Thoracic aorta (tissue), 2 donors: ENCODE results near the gene RIF1. TPM values are rescaled to one million over a fixed set of nuclear protein-coding genes. Genes with fewer than 3 reads are reported as not detected.
A peak's percentile ranks its signal among the peaks of the same experiment; 100 is the strongest.

Source experiments
- ATAC-seq: fragments of 150-250 bp; one replicate; pipeline ENCODE4 v1.8.0; 2017; ENCODE audit warnings: low read depth; ENCODE audit not compliant: insufficient number of reproducible peaks, low FRiP score
- DNase-seq: peaks from one replicate; pipeline ENCODE4 v3.0.0-alpha.2; 2020; ENCODE audit warnings: low spot score
- H3K27ac ChIP-seq, 2 donors: fragments of 200-600 bp; sonication (generic); 1 replicate in 1 of 2; 2 replicates in 1 of 2; pipeline ENCODE4 v1.5.1; 2016; ENCODE audit warnings: mild to moderate bottlenecking in 2 of 2, moderate library complexity in 2 of 2
- H3K27me3 ChIP-seq: fragments of 200-600 bp; sonication (generic); replicated peaks from 2 replicates; pipeline ENCODE4 v1.6.0; 2016; ENCODE audit warnings: mild to moderate bottlenecking; ENCODE audit not compliant: insufficient read depth
- H3K36me3 ChIP-seq: fragments of 200-600 bp; sonication (generic); one replicate; pipeline ENCODE4 v1.5.1; 2016
- H3K4me1 ChIP-seq, 2 donors: fragments of 200-600 bp; sonication (generic); 1 replicate in 1 of 2; 2 replicates in 1 of 2; pipeline versions ENCODE4 v1.5.1 to v1.6.0; 2016; ENCODE audit warnings: low read depth in 2 of 2, mild to moderate bottlenecking in 1 of 2; ENCODE audit not compliant: control insufficient read depth in 1 of 2
- H3K4me3 ChIP-seq: fragments of 200-600 bp; sonication (generic); 2 replicates; pipeline ENCODE4 v1.5.1; 2016; ENCODE audit warnings: mild to moderate bottlenecking
- H3K9me3 ChIP-seq: fragments of 200-600 bp; sonication (generic); 2 replicates; pipeline ENCODE4 v1.5.1; 2016
- CTCF ChIP-seq: fragments of 200-600 bp; sonication (generic); IDR thresholded peaks from one replicate; pipeline ENCODE4 v1.5.1; 2019; ENCODE audit warnings: antibody characterized with exemption
- total RNA-seq, 2 donors: library from RNA; depleted of rRNA; stranded (reverse); fragments of >200 nt; gene quantifications; one replicate each; pipeline versions ENCODE4 v1.1.0 to v1.2.3, GENCODE V29; 2016

RIF1 gene
- total RNA-seq = 10 to 100 TPM; 45.4 to 48.2 TPM

GRCh38 chr2:151409601-151410484 is at the start of gene RIF1:
RIF1 (plus strand) TSS chr2:151409902; CDS start chr2:151410424, 522 bp downstream.
- DNase-seq (peak; percentile 70), ATAC-seq (peak; percentile 93)
- peak; percentile 65 for TF ChIP-seq CTCF
- Histone ChIP-seq H3K4me3 (peak within 1 kb of the TSS; percentile 97), H3K27ac (peak within 1 kb of the TSS; percentile 76 to 85), H3K36me3 (peaks cover 3% of the 10 kb centered on the region), H3K4me1 (peaks cover 2 to 11% of the 10 kb centered on the region in 2 donors), H3K27me3 (no peaks in the 10 kb centered on the region), H3K9me3 (no peaks in the 10 kb centered on the region)

- Histone ChIP-seq H3K9me3 (no peaks in the 10 kb centered on the region), H3K27ac (no peak overlapping the region), H3K4me1 (no peaks in the 10 kb centered on the region), H3K27me3 (no peaks in the 10 kb centered on the region), H3K4me3 (no peak overlapping the region), H3K36me3 (no peaks in the 10 kb centered on the region)
- ATAC-seq (no peak), DNase-seq (no peak)
- no peak for TF ChIP-seq CTCF
Observed at GRCh38 chr2:151361674-151362370, 47.9 kb upstream of the RIF1 start.

- Histone ChIP-seq H3K4me1 (no peaks in the 10 kb centered on the region), H3K4me3 (no peak overlapping the region), H3K27ac (no peak overlapping the region), H3K27me3 (no peaks in the 10 kb centered on the region), H3K36me3 (no peaks in the 10 kb centered on the region), H3K9me3 (no peaks in the 10 kb centered on the region)
- no peak for TF ChIP-seq CTCF
- DNase-seq = no peak
- no peak for ATAC-seq
Observed at GRCh38 chr2:151363709-151364108, 46.0 kb upstream of the RIF1 start.

GRCh38 chr2:151367571-151367970 is 42.1 kb upstream of the RIF1 start:
- Histone ChIP-seq H3K4me1 (no peaks in the 10 kb centered on the region), H3K4me3 (no peak overlapping the region), H3K27me3 (no peaks in the 10 kb centered on the region), H3K36me3 (no peaks in the 10 kb centered on the region), H3K9me3 (no peaks in the 10 kb centered on the region), H3K27ac (no peak overlapping the region)
- no peak for ATAC-seq
- DNase-seq = no peak
- TF ChIP-seq CTCF = no peak

- peak; percentile 69 for ATAC-seq
- TF ChIP-seq CTCF = no peak
- no peak for DNase-seq
- Histone ChIP-seq H3K27ac (no peak overlapping the region), H3K27me3 (no peaks in the 10 kb centered on the region), H3K36me3 (no peaks in the 10 kb centered on the region), H3K4me1 (no peaks in the 10 kb centered on the region), H3K4me3 (no peak overlapping the region), H3K9me3 (no peaks in the 10 kb centered on the region)
Observed at GRCh38 chr2:151374436-151374835, 35.3 kb upstream of the RIF1 start.
